SK-N-DZ (cell line): Measurements from ENCODE around the gene PGA4.

Source experiments
- DNase-seq: peaks from one replicate; pipeline ENCODE4 v3.0.0-alpha.2; 2015; ENCODE audit warnings: low spot score

The PGA4 gene

DNA sequence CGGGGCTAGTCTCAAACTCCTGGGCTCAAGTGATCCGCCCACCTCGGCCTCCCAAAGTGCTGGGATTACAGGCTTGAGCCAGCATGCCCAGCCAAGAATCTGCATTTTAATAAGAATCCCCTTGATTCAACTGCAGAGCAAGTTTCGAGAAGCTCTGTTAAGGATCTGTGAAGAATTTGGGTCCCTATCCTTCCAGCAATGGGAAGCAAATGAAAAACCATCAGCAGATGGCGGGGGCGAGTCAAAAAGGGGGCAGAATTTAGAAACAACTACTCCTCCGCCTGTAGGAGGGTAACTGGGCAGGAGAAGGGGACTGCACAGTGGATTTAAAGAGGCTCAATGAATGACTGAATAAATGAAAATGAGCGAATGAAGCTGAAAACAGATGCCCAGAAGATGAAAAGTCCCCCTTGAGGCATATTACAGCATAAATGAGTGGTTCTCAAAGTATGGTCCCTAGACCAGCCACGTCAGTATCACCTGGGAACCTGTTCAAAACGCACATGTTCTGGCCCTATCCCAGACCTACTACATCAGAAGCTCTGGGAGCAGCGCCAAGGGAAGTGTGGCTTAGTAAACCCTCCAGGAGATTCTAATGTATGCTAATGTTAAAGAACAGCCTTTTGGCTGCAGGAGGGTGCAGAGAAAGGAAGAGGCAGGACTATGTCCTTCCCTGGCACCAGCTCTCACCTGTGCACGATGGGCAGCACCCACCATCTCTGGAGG lies 58.0 kb downstream of the PGA4 start:
- DNase-seq, result no peak

- DNase-seq, result no peak
Measured at GRCh38 chr11:61280883-61281580, 58.9 kb downstream of the PGA4 start.
